ENCODE measurements around the gene ATOH8.

Gene ATOH8

GRCh38 chr2:85806358-85807118 is 52.7 kb downstream of the ATOH8 start:
- TF ChIP-seq ZNF274 (IDR thresholded peaks at IDR 0.05; ENCODE audit: low read depth, low read length) (no peak), YY1 (IDR thresholded peaks at IDR 0.05; ENCODE audit: insufficient read depth, insufficient read length) (no peak), SUZ12 (IDR thresholded peaks at IDR 0.05; ENCODE audit: extremely low read depth, insufficient read depth, insufficient read length) (no peak)
- Histone ChIP-seq H3K9ac (ENCODE audit: insufficient read length, low read depth) (no peak overlapping the region), H3K4me1 (ENCODE audit: insufficient read depth, insufficient read length) (no peaks in the 10 kb centered on the region), H3K27me3 (ENCODE audit: insufficient read depth, insufficient read length) (no peaks in the 10 kb centered on the region), H3K36me3 (ENCODE audit: insufficient read depth, insufficient read length, low read length) (no peaks in the 10 kb centered on the region), H3K9me3 (ENCODE audit: insufficient read depth, low read length) (no peaks in the 10 kb centered on the region), H3K4me3 (ENCODE audit: insufficient read length, low read depth) (no peak overlapping the region)
- DNase-seq (ENCODE audit: low read depth, low spot score): no peak

GRCh38 chr2:85807756-85808155 is 54.0 kb downstream of the ATOH8 start:
- Histone ChIP-seq H3K27me3 (ENCODE audit: insufficient read depth, insufficient read length) (no peaks in the 10 kb centered on the region), H3K36me3 (ENCODE audit: insufficient read depth, insufficient read length, low read length) (no peaks in the 10 kb centered on the region), H3K9me3 (ENCODE audit: insufficient read depth, low read length) (no peaks in the 10 kb centered on the region), H3K9ac (ENCODE audit: insufficient read length, low read depth) (no peak overlapping the region), H3K4me1 (ENCODE audit: insufficient read depth, insufficient read length) (no peaks in the 10 kb centered on the region), H3K4me3 (ENCODE audit: insufficient read length, low read depth) (no peak overlapping the region)
- TF ChIP-seq ZNF274 (IDR thresholded peaks at IDR 0.05; ENCODE audit: low read depth, low read length) (no peak), YY1 (IDR thresholded peaks at IDR 0.05; ENCODE audit: insufficient read depth, insufficient read length) (no peak), SUZ12 (IDR thresholded peaks at IDR 0.05; ENCODE audit: extremely low read depth, insufficient read depth, insufficient read length) (no peak)
- DNase-seq (ENCODE audit: low read depth, low spot score): no peak

GRCh38 chr2:85810371-85811179 is 56.8 kb downstream of the ATOH8 start:
- no peaks in the 10 kb centered on the region for H3K9me3 ChIP-seq (ENCODE audit: insufficient read depth, low read length)
- DNase-seq (ENCODE audit: low read depth, low spot score): no peak
- TF ChIP-seq SUZ12 (IDR thresholded peaks at IDR 0.05; ENCODE audit: extremely low read depth, insufficient read depth, insufficient read length): no peak
- no peak for TF ChIP-seq YY1 (IDR thresholded peaks at IDR 0.05; ENCODE audit: insufficient read depth, insufficient read length)
- no peak for TF ChIP-seq ZNF274 (IDR thresholded peaks at IDR 0.05; ENCODE audit: low read depth, low read length)
- H3K4me1 ChIP-seq (ENCODE audit: insufficient read depth, insufficient read length): no peaks in the 10 kb centered on the region
- no peak overlapping the region for H3K4me3 ChIP-seq (ENCODE audit: insufficient read length, low read depth)
- H3K36me3 ChIP-seq (ENCODE audit: insufficient read depth, insufficient read length, low read length): no peaks in the 10 kb centered on the region
- no peak overlapping the region for H3K9ac ChIP-seq (ENCODE audit: insufficient read length, low read depth)
- no peaks in the 10 kb centered on the region for H3K27me3 ChIP-seq (ENCODE audit: insufficient read depth, insufficient read length)

- Histone ChIP-seq H3K27me3 (ENCODE audit: insufficient read depth, insufficient read length) (no peaks in the 10 kb centered on the region), H3K9me3 (ENCODE audit: insufficient read depth, low read length) (no peaks in the 10 kb centered on the region), H3K36me3 (ENCODE audit: insufficient read depth, insufficient read length, low read length) (no peaks in the 10 kb centered on the region), H3K4me1 (ENCODE audit: insufficient read depth, insufficient read length) (no peaks in the 10 kb centered on the region), H3K9ac (ENCODE audit: insufficient read length, low read depth) (no peak overlapping the region), H3K4me3 (ENCODE audit: insufficient read length, low read depth) (no peak overlapping the region)
- TF ChIP-seq SUZ12 (IDR thresholded peaks at IDR 0.05; ENCODE audit: extremely low read depth, insufficient read depth, insufficient read length): no peak
- TF ChIP-seq ZNF274 (IDR thresholded peaks at IDR 0.05; ENCODE audit: low read depth, low read length): no peak
- TF ChIP-seq YY1 (IDR thresholded peaks at IDR 0.05; ENCODE audit: insufficient read depth, insufficient read length): no peak
- DNase-seq (ENCODE audit: low read depth, low spot score): no peak
These were observed 57.6 kb downstream of the ATOH8 start for GRCh38 chr2:85811180-85812093.

GRCh38 chr2:85812094-85812735 is 58.4 kb downstream of the ATOH8 start:
- Histone ChIP-seq H3K36me3 (ENCODE audit: insufficient read depth, insufficient read length, low read length) (no peaks in the 10 kb centered on the region), H3K9me3 (ENCODE audit: insufficient read depth, low read length) (no peaks in the 10 kb centered on the region), H3K4me1 (ENCODE audit: insufficient read depth, insufficient read length) (no peaks in the 10 kb centered on the region), H3K4me3 (ENCODE audit: insufficient read length, low read depth) (no peak overlapping the region), H3K27me3 (ENCODE audit: insufficient read depth, insufficient read length) (no peaks in the 10 kb centered on the region), H3K9ac (ENCODE audit: insufficient read length, low read depth) (no peak overlapping the region)
- TF ChIP-seq SUZ12 (IDR thresholded peaks at IDR 0.05; ENCODE audit: extremely low read depth, insufficient read depth, insufficient read length) (no peak), ZNF274 (IDR thresholded peaks at IDR 0.05; ENCODE audit: low read depth, low read length) (no peak), YY1 (IDR thresholded peaks at IDR 0.05; ENCODE audit: insufficient read depth, insufficient read length) (no peak)
- DNase-seq (ENCODE audit: low read depth, low spot score): no peak

- no peak overlapping the region for H3K4me3 ChIP-seq (ENCODE audit: insufficient read length, low read depth)
- no peak overlapping the region for H3K9ac ChIP-seq (ENCODE audit: insufficient read length, low read depth)
- H3K27me3 ChIP-seq (ENCODE audit: insufficient read depth, insufficient read length): no peaks in the 10 kb centered on the region
- no peaks in the 10 kb centered on the region for H3K36me3 ChIP-seq (ENCODE audit: insufficient read depth, insufficient read length, low read length)
- no peaks in the 10 kb centered on the region for H3K4me1 ChIP-seq (ENCODE audit: insufficient read depth, insufficient read length)
- no peak for DNase-seq (ENCODE audit: low read depth, low spot score)
- H3K9me3 ChIP-seq (ENCODE audit: insufficient read depth, low read length): no peaks in the 10 kb centered on the region
- TF ChIP-seq SUZ12 (IDR thresholded peaks at IDR 0.05; ENCODE audit: extremely low read depth, insufficient read depth, insufficient read length) (no peak), ZNF274 (IDR thresholded peaks at IDR 0.05; ENCODE audit: low read depth, low read length) (no peak), YY1 (IDR thresholded peaks at IDR 0.05; ENCODE audit: insufficient read depth, insufficient read length) (no peak)
These were observed 59.6 kb downstream of the ATOH8 start for GRCh38 chr2:85813211-85813981.

Measured in NT2/D1 (cell line).